Stimulated activated CD4-positive, alpha-beta T cell treated with anti-CD3 and anti-CD28 coated beads, TNF-alpha, amount 100 ng/mL, for 1 hour (primary cell): Measurements from ENCODE around the gene ARHGAP8.
"Not testable (repeated sequence)": the region's sequence is repeated elsewhere in the genome, so short reads cannot be mapped to it uniquely, and the experiment has no call there.

Experiments
- DNase-seq, 3 donors: peaks; one replicate each; pipeline ENCODE4 v3.0.0-alpha.2; 2020; ENCODE audit warnings: low read depth in 3 of 3, low spot score in 1 of 3

The ARHGAP8 gene

GRCh38 chr22:44884968-44885805 lies 132.8 kb downstream of the ARHGAP8 start:
- DNase-seq, result no peak

GRCh38 chr22:44885806-44886360 lies 133.5 kb downstream of the ARHGAP8 start:
- no peak for DNase-seq

GRCh38 chr22:44887941-44888366 lies 135.6 kb downstream of the ARHGAP8 start:
- DNase-seq, result no peak

- DNase-seq, result no peak
These were observed 136.3 kb downstream of the ARHGAP8 start for GRCh38 chr22:44888491-44889254.

DNA sequence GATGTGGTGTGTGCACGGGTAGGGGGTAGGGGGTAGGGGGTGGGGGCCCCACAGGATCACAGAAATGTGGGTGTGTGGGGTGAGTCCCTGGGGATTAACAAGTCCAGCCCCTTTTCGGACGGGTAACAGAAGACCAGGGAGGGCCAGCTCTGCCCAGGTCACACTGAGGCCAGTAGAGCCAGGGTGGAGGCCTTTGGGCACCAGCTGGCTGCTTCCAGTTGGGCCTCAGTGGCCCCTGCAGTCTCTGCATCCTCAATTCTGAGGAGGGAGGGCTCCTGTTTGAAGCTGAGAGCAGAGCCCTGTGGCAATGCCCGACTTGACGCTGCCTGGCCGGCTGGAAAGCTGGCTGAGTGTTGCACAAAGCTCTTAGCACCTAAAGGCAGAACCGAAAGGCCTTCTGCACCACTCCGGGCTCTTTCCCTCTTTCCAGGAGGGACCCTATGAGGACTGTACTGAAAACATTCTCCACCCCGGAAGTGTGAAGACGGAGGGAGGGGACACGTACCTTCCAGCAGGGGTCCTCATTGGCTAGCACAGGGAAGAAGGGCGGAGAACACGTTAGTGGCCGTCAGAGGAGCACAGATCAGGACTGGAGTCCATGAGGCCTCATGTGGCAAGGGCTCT lies 137.0 kb downstream of the ARHGAP8 start:
- DNase-seq, result no peak

GRCh38 chr22:44890416-44891292 lies 138.3 kb downstream of the ARHGAP8 start:
- DNase-seq, result no peak

- no peak for DNase-seq
These were observed 138.9 kb downstream of the ARHGAP8 start for GRCh38 chr22:44891293-44891747.

- no peak for DNase-seq
These were observed 139.4 kb downstream of the ARHGAP8 start for GRCh38 chr22:44891791-44892190.

GRCh38 chr22:44892243-44892642 lies 139.9 kb downstream of the ARHGAP8 start:
- DNase-seq, result no peak

GRCh38 chr22:44892803-44893730 lies 140.7 kb downstream of the ARHGAP8 start:
- no peak for DNase-seq

DNA sequence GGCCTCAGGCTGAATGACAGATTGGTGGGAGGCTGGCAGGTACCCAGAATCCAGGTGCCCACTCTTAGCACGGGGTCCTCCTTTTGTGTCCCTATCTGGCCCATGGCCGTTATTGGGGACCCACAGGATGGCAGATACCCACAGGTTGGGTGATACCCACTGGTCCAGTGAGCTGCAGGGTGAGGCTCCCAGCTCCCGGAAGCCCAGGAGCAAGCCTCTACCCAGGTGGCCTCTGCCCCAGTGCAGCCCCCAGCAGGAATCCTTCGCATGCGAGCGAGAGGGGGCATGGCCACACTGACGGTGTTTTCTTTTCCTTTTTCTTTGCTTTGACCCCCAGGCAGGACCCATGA lies 141.3 kb downstream of the ARHGAP8 start:
- DNase-seq, result no peak

DNA sequence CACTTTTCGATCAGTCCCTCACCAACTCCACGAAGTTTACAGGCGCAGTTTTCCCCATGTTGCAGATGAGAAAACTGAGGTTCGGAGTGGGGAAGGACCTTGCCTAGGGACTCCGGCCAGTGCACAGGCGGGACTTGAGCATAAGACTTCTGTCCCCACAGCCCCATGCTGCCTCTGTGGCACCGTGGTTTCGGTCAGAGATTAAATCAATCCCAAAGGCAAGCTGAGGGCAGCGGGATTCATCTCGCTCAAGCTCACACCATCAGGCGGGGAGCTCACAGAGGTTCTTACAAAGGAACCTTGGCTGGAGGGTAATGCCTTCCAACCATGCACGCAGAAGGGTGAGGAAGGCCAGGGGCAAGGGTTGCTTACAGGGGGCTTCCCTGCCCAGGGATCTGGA lies 141.9 kb downstream of the ARHGAP8 start:
- DNase-seq, result no peak

GRCh38 chr22:44894782-44895181 lies 142.4 kb downstream of the ARHGAP8 start:
- DNase-seq, result no peak

DNA sequence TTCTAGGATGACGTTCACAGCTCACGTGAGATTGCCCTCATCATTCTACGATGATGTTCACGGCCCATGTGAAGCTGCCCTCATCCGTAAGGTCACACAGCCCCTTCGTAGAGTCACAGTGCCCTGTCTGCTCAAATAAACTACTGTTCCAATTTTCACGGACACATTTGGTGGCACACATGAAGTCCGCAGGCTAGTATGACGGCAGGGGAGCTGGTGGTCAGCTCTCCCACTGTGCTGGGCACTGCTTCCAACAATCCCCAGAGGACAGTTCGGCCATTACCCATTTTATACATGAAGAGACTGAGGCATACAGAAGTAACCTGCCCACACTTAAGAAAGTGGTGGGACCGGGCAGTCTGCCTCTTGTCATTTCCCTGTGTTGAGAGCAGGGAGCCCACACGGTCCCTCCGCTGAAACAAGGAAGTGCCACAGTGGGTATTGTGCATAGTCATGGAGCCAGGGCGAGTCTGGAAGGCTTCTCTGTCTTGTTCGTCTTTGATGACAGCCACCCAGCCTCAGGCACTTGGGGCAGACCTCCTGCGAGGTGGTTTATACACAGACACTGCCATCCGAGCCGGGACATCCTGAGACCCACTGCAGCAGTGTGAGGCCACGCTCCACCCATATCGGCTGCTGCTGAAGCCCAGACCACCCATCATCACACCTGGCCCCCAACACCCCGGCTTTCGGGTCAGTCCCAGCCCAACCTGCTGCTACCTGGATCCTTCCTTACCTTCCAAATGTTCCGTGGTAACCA lies 143.1 kb downstream of the ARHGAP8 start:
- DNase-seq, result no peak

GRCh38 chr22:44898236-44898635 lies 145.9 kb downstream of the ARHGAP8 start:
- DNase-seq, result no peak

DNA sequence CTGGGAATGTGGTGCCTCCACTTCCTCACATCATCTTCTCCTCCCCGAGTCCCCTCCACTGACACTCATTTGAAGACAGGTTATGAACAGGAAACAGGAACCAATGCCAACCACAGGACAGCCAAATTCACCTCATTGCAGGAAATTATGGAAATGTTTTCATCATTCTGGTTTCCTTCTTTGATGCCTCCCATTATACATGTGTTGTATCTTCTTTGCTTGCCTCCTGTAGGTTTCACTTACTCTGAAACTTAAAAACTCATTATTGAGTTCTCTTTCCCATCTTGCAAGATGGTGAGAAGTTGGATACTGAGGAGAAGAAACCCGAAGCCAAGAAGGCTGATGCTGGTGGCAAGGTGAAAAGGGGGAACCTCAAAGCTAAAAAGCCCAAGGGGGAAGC lies 148.9 kb downstream of the ARHGAP8 start:
- DNase-seq, result no peak

- not testable (repeated sequence) for DNase-seq
These were observed 150.8 kb downstream of the ARHGAP8 start for GRCh38 chr22:44903164-44903563.

GRCh38 chr22:44904492-44905152 lies 152.2 kb downstream of the ARHGAP8 start:
- DNase-seq, result not testable (repeated sequence)
